ENCODE data around the gene ACO2.

DNA sequence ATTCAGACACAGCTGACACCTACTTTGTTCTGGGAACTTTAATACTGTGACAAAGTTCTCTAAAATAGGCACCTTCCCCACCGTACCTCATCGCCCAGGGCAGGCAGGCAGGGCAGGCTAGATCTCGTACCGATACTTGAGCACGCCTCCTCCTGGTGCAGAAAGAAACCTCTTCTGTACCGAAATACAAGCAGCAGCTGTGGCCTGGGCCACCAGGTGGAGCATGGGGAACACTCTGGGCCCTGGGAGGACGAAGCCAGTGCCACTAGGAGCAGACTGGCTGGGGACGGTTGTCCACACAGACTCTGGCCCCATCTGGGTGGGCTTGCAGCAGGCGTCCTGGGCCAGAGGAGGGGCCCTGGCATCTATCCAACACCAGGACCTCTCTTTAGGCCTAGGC is 108.0 kb downstream of the ACO2 start:
- TF ChIP-seq MXI1 (IDR thresholded peaks at IDR 0.05; ENCODE audit: borderline replicate concordance, low read depth, low read length), result no peak
- TF ChIP-seq, protein P1, sequence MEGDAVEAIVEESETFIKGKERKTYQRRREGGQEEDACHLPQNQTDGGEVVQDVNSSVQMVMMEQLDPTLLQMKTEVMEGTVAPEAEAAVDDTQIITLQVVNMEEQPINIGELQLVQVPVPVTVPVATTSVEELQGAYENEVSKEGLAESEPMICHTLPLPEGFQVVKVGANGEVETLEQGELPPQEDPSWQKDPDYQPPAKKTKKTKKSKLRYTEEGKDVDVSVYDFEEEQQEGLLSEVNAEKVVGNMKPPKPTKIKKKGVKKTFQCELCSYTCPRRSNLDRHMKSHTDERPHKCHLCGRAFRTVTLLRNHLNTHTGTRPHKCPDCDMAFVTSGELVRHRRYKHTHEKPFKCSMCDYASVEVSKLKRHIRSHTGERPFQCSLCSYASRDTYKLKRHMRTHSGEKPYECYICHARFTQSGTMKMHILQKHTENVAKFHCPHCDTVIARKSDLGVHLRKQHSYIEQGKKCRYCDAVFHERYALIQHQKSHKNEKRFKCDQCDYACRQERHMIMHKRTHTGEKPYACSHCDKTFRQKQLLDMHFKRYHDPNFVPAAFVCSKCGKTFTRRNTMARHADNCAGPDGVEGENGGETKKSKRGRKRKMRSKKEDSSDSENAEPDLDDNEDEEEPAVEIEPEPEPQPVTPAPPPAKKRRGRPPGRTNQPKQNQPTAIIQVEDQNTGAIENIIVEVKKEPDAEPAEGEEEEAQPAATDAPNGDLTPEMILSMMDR (conservative IDR thresholded peaks at IDR 0.05; ENCODE audit: low read depth, low read length), result peak; percentile 64
- peak; percentile 59 for TF ChIP-seq RAD21 (IDR thresholded peaks at IDR 0.05; ENCODE audit: low read length)
- no peak for TF ChIP-seq POLR2A (IDR thresholded peaks at IDR 0.05; ENCODE audit: low read depth, low read length)
- no peak for TF ChIP-seq RCOR1 (IDR thresholded peaks at IDR 0.05; ENCODE audit: insufficient replicate concordance, low read length)
- TF ChIP-seq, protein P2, sequence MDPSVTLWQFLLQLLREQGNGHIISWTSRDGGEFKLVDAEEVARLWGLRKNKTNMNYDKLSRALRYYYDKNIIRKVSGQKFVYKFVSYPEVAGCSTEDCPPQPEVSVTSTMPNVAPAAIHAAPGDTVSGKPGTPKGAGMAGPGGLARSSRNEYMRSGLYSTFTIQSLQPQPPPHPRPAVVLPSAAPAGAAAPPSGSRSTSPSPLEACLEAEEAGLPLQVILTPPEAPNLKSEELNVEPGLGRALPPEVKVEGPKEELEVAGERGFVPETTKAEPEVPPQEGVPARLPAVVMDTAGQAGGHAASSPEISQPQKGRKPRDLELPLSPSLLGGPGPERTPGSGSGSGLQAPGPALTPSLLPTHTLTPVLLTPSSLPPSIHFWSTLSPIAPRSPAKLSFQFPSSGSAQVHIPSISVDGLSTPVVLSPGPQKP (IDR thresholded peaks at IDR 0.05; ENCODE audit: borderline replicate concordance, low read depth, low read length), result no peak
